WTC11 (cell line): ENCODE data around the gene TRIM2. TPM values are rescaled to one million over a fixed set of nuclear protein-coding genes. Genes with fewer than 3 reads are reported as not detected.

Experiments
- ATAC-seq: fragments of 200-7000 bp; cut with Tn5 transposase; 2 replicates; pipeline ENCODE4 v1.10.0; 2021; ENCODE audit warnings: mild to moderate bottlenecking, moderate library complexity
- CTCF ChIA-PET: fragments of 300-600 bp; sonication (Branson Sonifier 250); formaldehyde crosslinking; loops from one replicate; lab custom pipeline; 2021; ENCODE audit warnings: antibody characterized with exemption; lab: Charles Lee
- POLR2A ChIA-PET: fragments of 350-600 bp; sonication (Branson Sonifier 250); formaldehyde crosslinking; loops from one replicate; lab custom pipeline; 2021; ENCODE audit warnings: antibody characterized with exemption; lab: Charles Lee
- DNase-seq: peaks from one replicate; pipeline ENCODE4 v3.0.0; 2021; ENCODE audit warnings: low spot score
- H3K27ac Mint-ChIP-seq: 2 replicates; pipeline ENCODE4 v1.8.0; 2021; ENCODE audit warnings: mixed read lengths
- H3K27me3 Mint-ChIP-seq: 2 replicates; pipeline ENCODE4 v1.8.0; 2021; ENCODE audit warnings: low read depth, mild to moderate bottlenecking, moderate library complexity, mixed read lengths
- H3K36me3 Mint-ChIP-seq: 2 replicates; pipeline ENCODE4 v1.8.0; 2021; ENCODE audit warnings: mixed read lengths
- H3K4me1 Mint-ChIP-seq: 2 replicates; pipeline ENCODE4 v1.8.0; 2022; ENCODE audit warnings: mixed read lengths
- H3K4me3 Mint-ChIP-seq: 2 replicates; pipeline ENCODE4 v1.8.0; 2021; ENCODE audit warnings: mild to moderate bottlenecking, moderate library complexity, mixed read lengths
- H3K9me3 Mint-ChIP-seq: 2 replicates; pipeline ENCODE4 v1.8.0; 2021; ENCODE audit warnings: mixed read lengths
- CREM ChIP-seq: sonication (generic); formaldehyde crosslinking; IDR thresholded peaks from 2 replicates; pipeline ENCODE4 v1.8.1; 2022; ENCODE audit warnings: mild to moderate bottlenecking, missing genetic modification reagents, moderate library complexity
- EMX1 ChIP-seq: fragments of 250-450 bp; sonication (Bioruptor Pico); IDR thresholded peaks from 2 replicates; pipeline ENCODE4 v1.8.0; 2021; ENCODE audit warnings: mild to moderate bottlenecking
- ETV6 ChIP-seq: sonication (generic); formaldehyde crosslinking; IDR thresholded peaks from 2 replicates; pipeline ENCODE4 v1.8.1; 2022; ENCODE audit warnings: mild to moderate bottlenecking, missing genetic modification reagents
- HMGA2 ChIP-seq: fragments of 250-450 bp; sonication (Bioruptor Pico); IDR thresholded peaks from 2 replicates; pipeline ENCODE4 v1.4.0; 2021; ENCODE audit warnings: mild to moderate bottlenecking, moderate library complexity
- IRF2 ChIP-seq: sonication (generic); formaldehyde crosslinking; IDR thresholded peaks from 2 replicates; pipeline ENCODE4 v1.8.0; 2022; ENCODE audit warnings: low read depth, missing genetic modification reagents, borderline replicate concordance
- JAZF1 ChIP-seq: fragments of 250-450 bp; sonication (Bioruptor Pico); IDR thresholded peaks from 2 replicates; pipeline ENCODE4 v1.9.0; 2021; ENCODE audit warnings: moderate library complexity, mild to moderate bottlenecking, inconsistent platforms
- MXD4 ChIP-seq: fragments of 250-450 bp; sonication (Bioruptor Pico); IDR thresholded peaks from 2 replicates; pipeline ENCODE4 v1.8.0; 2021; ENCODE audit warnings: mild to moderate bottlenecking, moderate library complexity, borderline replicate concordance
- NFATC4 ChIP-seq: fragments of 250-450 bp; sonication (Bioruptor Pico); IDR thresholded peaks from 2 replicates; pipeline ENCODE4 v1.9.0; 2021; ENCODE audit warnings: mild to moderate bottlenecking
- NR1H2 ChIP-seq: sonication (generic); formaldehyde crosslinking; IDR thresholded peaks from 2 replicates; pipeline ENCODE4 v1.9.0; 2021; ENCODE audit warnings: mild to moderate bottlenecking, moderate library complexity, missing genetic modification reagents
- OVOL2 ChIP-seq: fragments of 250-450 bp; sonication (Bioruptor Pico); IDR thresholded peaks from 2 replicates; pipeline ENCODE4 v1.9.0; 2021; ENCODE audit warnings: mild to moderate bottlenecking, borderline replicate concordance
- PRDM15 ChIP-seq: sonication (generic); formaldehyde crosslinking; IDR thresholded peaks from 2 replicates; pipeline ENCODE4 v1.8.0; 2022; ENCODE audit warnings: missing genetic modification reagents
- TEAD1 ChIP-seq: sonication (generic); formaldehyde crosslinking; IDR thresholded peaks from 2 replicates; pipeline ENCODE4 v1.8.0; 2022; ENCODE audit warnings: mild to moderate bottlenecking, missing genetic modification reagents
- TEAD4 ChIP-seq: sonication (generic); formaldehyde crosslinking; IDR thresholded peaks from 2 replicates; pipeline ENCODE4 v1.8.0; 2022; ENCODE audit warnings: mild to moderate bottlenecking, missing genetic modification reagents
- TP53 ChIP-seq: sonication (generic); formaldehyde crosslinking; IDR thresholded peaks from 2 replicates; pipeline ENCODE4 v1.8.1; 2023; ENCODE audit warnings: mild to moderate bottlenecking, missing genetic modification reagents
- ZNF317 ChIP-seq: sonication (generic); formaldehyde crosslinking; IDR thresholded peaks from 2 replicates; pipeline ENCODE4 v1.8.1; 2023; ENCODE audit warnings: low read depth, mild to moderate bottlenecking, moderate library complexity, missing genetic modification reagents, borderline replicate concordance
- ZNF512 ChIP-seq: sonication (generic); formaldehyde crosslinking; IDR thresholded peaks from 2 replicates; pipeline ENCODE4 v1.8.1; 2022; ENCODE audit warnings: missing genetic modification reagents, borderline replicate concordance
- ZSCAN18 ChIP-seq: fragments of 250-450 bp; sonication (Bioruptor Pico); IDR thresholded peaks from 2 replicates; pipeline ENCODE4 v2.1.2; 2022; ENCODE audit warnings: mild to moderate bottlenecking, moderate library complexity
- total RNA-seq: library from RNA; stranded (reverse); gene quantifications from 3 replicates; pipeline ENCODE4 v1.2.3, GENCODE V29; 2021
- TF ChIP-seq, protein P1 (sequence below): sonication (generic); formaldehyde crosslinking; IDR thresholded peaks from 2 replicates; pipeline ENCODE4 v1.8.1; 2022; ENCODE audit warnings: low read depth, mild to moderate bottlenecking, moderate library complexity, missing genetic modification reagents, borderline replicate concordance
- TF ChIP-seq, protein P2 (sequence below): sonication (generic); formaldehyde crosslinking; conservative IDR thresholded peaks from 2 replicates; pipeline ENCODE4 v1.8.1; 2022; ENCODE audit warnings: mild to moderate bottlenecking, missing genetic modification reagents
- TF ChIP-seq, protein P3 (sequence below): fragments of 250-450 bp; sonication (Bioruptor Pico); IDR thresholded peaks from 2 replicates; pipeline ENCODE4 v1.8.0; 2021; ENCODE audit warnings: mild to moderate bottlenecking
- TF ChIP-seq, protein P4 (sequence below): sonication (generic); formaldehyde crosslinking; IDR thresholded peaks from 2 replicates; pipeline ENCODE4 v1.8.1; 2023; ENCODE audit warnings: mild to moderate bottlenecking, missing genetic modification reagents

Gene TRIM2
- total RNA-seq, 1 experiment from 2014 or later: 54.5 TPM

DNA sequence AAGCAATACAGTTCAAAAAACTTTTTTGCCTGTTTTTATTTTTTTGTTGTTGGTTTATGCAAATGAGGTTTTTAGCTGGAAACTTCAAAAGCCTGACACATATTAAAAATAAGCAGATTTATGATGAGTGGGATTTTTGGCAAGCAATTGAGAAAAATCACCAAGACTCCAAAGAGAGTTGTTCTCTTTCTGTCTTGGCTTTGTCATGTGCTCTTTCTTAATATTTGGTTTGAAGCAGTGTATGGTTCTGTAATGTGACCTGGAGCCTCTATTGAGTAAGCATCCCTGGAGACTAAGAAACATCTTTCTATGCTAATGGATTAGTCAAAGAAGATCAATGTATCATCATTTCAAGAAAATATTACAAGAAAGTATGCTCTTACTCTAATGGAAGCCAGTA is 11.7 kb downstream of the TRIM2 start:
- H3K36me3 Mint-ChIP-seq: peaks cover 10% of the 10 kb centered on the region
- H3K4me3 Mint-ChIP-seq: no peak overlapping the region
- POLR2A ChIA-PET: no interaction called here
- ATAC-seq (no peak), DNase-seq (no peak)
- no peak for TF ChIP-seq MXD4 (CRISPR knock-in tag)
- no peak for TF ChIP-seq JAZF1 (CRISPR knock-in tag)
- TF ChIP-seq EMX1 (CRISPR knock-in tag): no peak
- TF ChIP-seq OVOL2: no peak
- TF ChIP-seq ZSCAN18 (CRISPR knock-in tag): no peak
- no peak for TF ChIP-seq CREM (CRISPR knock-in tag)
- TF ChIP-seq PRDM15 (CRISPR knock-in tag): no peak
- TF ChIP-seq IRF2: no peak
- no peak for TF ChIP-seq HMGA2 (CRISPR knock-in tag)
- TF ChIP-seq, protein P1, sequence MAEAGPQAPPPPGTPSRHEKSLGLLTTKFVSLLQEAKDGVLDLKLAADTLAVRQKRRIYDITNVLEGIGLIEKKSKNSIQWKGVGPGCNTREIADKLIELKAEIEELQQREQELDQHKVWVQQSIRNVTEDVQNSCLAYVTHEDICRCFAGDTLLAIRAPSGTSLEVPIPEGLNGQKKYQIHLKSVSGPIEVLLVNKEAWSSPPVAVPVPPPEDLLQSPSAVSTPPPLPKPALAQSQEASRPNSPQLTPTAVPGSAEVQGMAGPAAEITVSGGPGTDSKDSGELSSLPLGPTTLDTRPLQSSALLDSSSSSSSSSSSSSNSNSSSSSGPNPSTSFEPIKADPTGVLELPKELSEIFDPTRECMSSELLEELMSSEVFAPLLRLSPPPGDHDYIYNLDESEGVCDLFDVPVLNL (CRISPR knock-in tag): no peak
- TF ChIP-seq, protein P2, sequence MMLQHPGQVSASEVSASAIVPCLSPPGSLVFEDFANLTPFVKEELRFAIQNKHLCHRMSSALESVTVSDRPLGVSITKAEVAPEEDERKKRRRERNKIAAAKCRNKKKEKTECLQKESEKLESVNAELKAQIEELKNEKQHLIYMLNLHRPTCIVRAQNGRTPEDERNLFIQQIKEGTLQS: no peak
- no peak for TF ChIP-seq NR1H2 (CRISPR knock-in tag)
- no peak for TF ChIP-seq TP53
- TF ChIP-seq NFATC4 (CRISPR knock-in tag): no peak
- no peak for TF ChIP-seq TEAD1 (CRISPR knock-in tag)
- TF ChIP-seq TEAD4: no peak
- no peak for TF ChIP-seq ZNF317 (CRISPR knock-in tag)
- TF ChIP-seq, protein P3, sequence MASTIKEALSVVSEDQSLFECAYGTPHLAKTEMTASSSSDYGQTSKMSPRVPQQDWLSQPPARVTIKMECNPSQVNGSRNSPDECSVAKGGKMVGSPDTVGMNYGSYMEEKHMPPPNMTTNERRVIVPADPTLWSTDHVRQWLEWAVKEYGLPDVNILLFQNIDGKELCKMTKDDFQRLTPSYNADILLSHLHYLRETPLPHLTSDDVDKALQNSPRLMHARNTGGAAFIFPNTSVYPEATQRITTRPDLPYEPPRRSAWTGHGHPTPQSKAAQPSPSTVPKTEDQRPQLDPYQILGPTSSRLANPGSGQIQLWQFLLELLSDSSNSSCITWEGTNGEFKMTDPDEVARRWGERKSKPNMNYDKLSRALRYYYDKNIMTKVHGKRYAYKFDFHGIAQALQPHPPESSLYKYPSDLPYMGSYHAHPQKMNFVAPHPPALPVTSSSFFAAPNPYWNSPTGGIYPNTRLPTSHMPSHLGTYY (CRISPR knock-in tag): no peak
- TF ChIP-seq ETV6: no peak
- peaks cover 17% of the 10 kb centered on the region for H3K4me1 Mint-ChIP-seq
- H3K27ac Mint-ChIP-seq: no peak overlapping the region
- CTCF ChIA-PET: interaction anchor here (1.1 to 1.3 kb wide), 2 partner anchors 9 to 73 kb away, joined by 3 read pairs; no protein-coding TSS in a partner anchor
- H3K9me3 Mint-ChIP-seq: peaks cover 6% of the 10 kb centered on the region
- no peaks in the 10 kb centered on the region for H3K27me3 Mint-ChIP-seq

DNA sequence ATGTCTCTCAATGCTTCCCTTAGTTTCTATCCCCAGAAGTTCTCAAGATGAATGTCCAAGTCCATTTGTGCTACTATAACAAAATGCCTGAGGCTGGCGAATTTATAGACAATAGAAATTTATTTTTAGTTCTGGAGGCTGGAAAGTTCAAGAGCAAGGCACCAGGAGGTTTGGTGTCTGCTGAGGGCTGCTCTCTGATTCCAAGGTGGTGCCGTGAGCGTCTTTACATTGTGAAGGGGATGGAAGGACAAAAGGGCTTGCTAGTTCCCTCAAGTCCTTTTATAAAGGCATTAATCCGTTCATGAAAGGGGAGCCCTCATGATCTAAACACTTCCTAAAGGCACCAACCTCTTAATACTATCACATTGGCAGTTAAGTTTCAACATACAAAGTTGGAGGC is 12.3 kb downstream of the TRIM2 start:
- no peak for DNase-seq
- Mint-ChIP-seq H3K27me3 (no peaks in the 10 kb centered on the region), H3K9me3 (peaks cover 6% of the 10 kb centered on the region), H3K36me3 (peaks cover 5% of the 10 kb centered on the region), H3K4me3 (no peak overlapping the region), H3K4me1 (peaks cover 17% of the 10 kb centered on the region), H3K27ac (no peak overlapping the region)
- POLR2A ChIA-PET: no interaction called here
- ATAC-seq: no peak
- CTCF ChIA-PET: interaction anchor here (1.3 kb wide), 1 partner anchor 10 kb away, joined by 3 read pairs; no protein-coding TSS in a partner anchor
- TF ChIP-seq, protein P4, sequence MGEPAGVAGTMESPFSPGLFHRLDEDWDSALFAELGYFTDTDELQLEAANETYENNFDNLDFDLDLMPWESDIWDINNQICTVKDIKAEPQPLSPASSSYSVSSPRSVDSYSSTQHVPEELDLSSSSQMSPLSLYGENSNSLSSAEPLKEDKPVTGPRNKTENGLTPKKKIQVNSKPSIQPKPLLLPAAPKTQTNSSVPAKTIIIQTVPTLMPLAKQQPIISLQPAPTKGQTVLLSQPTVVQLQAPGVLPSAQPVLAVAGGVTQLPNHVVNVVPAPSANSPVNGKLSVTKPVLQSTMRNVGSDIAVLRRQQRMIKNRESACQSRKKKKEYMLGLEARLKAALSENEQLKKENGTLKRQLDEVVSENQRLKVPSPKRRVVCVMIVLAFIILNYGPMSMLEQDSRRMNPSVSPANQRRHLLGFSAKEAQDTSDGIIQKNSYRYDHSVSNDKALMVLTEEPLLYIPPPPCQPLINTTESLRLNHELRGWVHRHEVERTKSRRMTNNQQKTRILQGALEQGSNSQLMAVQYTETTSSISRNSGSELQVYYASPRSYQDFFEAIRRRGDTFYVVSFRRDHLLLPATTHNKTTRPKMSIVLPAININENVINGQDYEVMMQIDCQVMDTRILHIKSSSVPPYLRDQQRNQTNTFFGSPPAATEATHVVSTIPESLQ (CRISPR knock-in tag): no peak
- no peak for TF ChIP-seq ZNF512
